GM12878 (cell line): ENCODE measurements around the gene DNAJC17. TPM values are rescaled to one million over a fixed set of nuclear protein-coding genes. Genes with fewer than 3 reads are reported as not detected.

Experiments
- BACH1 ChIP-seq: fragments of 450-650 bp; IDR thresholded peaks from 2 replicates; pipeline ENCODE4 v1.6.1; 2017; ENCODE audit warnings: mild to moderate bottlenecking, borderline replicate concordance
- BMI1 ChIP-seq: fragments of 450-650 bp; IDR thresholded peaks from 2 replicates; pipeline ENCODE4 v1.6.1; 2016; ENCODE audit warnings: mild to moderate bottlenecking, moderate library complexity, borderline replicate concordance
- E4F1 ChIP-seq: fragments of 450-650 bp; IDR thresholded peaks from 2 replicates; pipeline ENCODE4 v1.6.1; 2018; ENCODE audit warnings: borderline replicate concordance, mild to moderate bottlenecking; ENCODE audit not compliant: partially characterized antibody
- FOXM1 ChIP-seq: IDR thresholded peaks from 2 replicates; pipeline ENCODE4 v1.6.1; 2012; ENCODE audit warnings: low read depth, mild to moderate bottlenecking, inconsistent platforms, low read length, moderate library complexity
- JUNB ChIP-seq: IDR thresholded peaks from 2 replicates; pipeline ENCODE4 v1.6.1; 2016; ENCODE audit warnings: antibody characterized with exemption, mild to moderate bottlenecking
- NRF1 ChIP-seq: conservative IDR thresholded peaks from 2 replicates; pipeline ENCODE4 v1.6.1; 2011; ENCODE audit warnings: mild to moderate bottlenecking, low read depth, low read length, improper control_type of control experiment
- RFX5 ChIP-seq: IDR thresholded peaks from 2 replicates; pipeline ENCODE4 v1.6.1; 2011; ENCODE audit warnings: low read depth, low read length, improper control_type of control experiment
- SMAD5 ChIP-seq: IDR thresholded peaks from 2 replicates; pipeline ENCODE4 v1.6.1; 2016; ENCODE audit warnings: antibody characterized with exemption, low read depth
- TARDBP ChIP-seq: IDR thresholded peaks from 2 replicates; pipeline ENCODE4 v1.6.1; 2016; ENCODE audit warnings: borderline replicate concordance
- YY1 ChIP-seq: IDR thresholded peaks from 2 replicates; pipeline ENCODE4 v1.6.1; 2011; ENCODE audit warnings: low read depth, mild to moderate bottlenecking, low read length
- ZNF687 ChIP-seq: fragments of 450-650 bp; IDR thresholded peaks from 2 replicates; pipeline ENCODE4 v1.6.1; 2017; ENCODE audit warnings: mild to moderate bottlenecking, moderate library complexity
- polyA plus RNA-seq, 11 experiments: library from polyadenylated mRNA; depleted of rRNA in 4 of 11; unstranded in 6 of 11; stranded (reverse) in 5 of 11; fragments of >200 nt; fragmentation: Nextera tagmentation in 4 of 11; fragmentation: Illumina TruSeq in 1 of 11; extraction: Ambion mirVana in 4 of 11; extraction: Trizol in 1 of 11; gene quantifications; 1 replicate in 1 of 11; 2 replicates in 10 of 11; pipeline versions ENCODE4 v1.2.1 to v1.2.3, GENCODE V29; 2011 to 2016; ENCODE audit warnings: inconsistent platforms in 2 of 11, missing spikeins in 2 of 11, low read depth in 1 of 11
- total RNA-seq, 4 experiments: library from RNA; depleted of rRNA in 3 of 4; stranded (reverse); fragments of >200 nt in 3 of 4; fragmentation: Illumina TruSeq in 1 of 4; extraction: Trizol in 1 of 4; gene quantifications; 2 replicates each; pipeline versions ENCODE4 v1.2.1 to v1.2.3, GENCODE V29; 2013 to 2021
- TF ChIP-seq, protein P1 (sequence below): fragments of 450-650 bp; IDR thresholded peaks from 2 replicates; pipeline ENCODE4 v1.6.1; 2017; ENCODE audit warnings: mild to moderate bottlenecking
- TF ChIP-seq, protein P2 (sequence below): IDR thresholded peaks from 2 replicates; pipeline ENCODE4 v1.6.1; 2012; ENCODE audit warnings: improper control_type of control experiment, low read depth, low read length; ENCODE audit not compliant: insufficient replicate concordance

DNAJC17 gene
- total and polyA plus RNA-seq, 10 of the 15 experiments (the other 5 are each of a cell fraction or from before 2014, with no cell fraction given) = 6.1 to 62.8 (median 45.4) TPM

DNA sequence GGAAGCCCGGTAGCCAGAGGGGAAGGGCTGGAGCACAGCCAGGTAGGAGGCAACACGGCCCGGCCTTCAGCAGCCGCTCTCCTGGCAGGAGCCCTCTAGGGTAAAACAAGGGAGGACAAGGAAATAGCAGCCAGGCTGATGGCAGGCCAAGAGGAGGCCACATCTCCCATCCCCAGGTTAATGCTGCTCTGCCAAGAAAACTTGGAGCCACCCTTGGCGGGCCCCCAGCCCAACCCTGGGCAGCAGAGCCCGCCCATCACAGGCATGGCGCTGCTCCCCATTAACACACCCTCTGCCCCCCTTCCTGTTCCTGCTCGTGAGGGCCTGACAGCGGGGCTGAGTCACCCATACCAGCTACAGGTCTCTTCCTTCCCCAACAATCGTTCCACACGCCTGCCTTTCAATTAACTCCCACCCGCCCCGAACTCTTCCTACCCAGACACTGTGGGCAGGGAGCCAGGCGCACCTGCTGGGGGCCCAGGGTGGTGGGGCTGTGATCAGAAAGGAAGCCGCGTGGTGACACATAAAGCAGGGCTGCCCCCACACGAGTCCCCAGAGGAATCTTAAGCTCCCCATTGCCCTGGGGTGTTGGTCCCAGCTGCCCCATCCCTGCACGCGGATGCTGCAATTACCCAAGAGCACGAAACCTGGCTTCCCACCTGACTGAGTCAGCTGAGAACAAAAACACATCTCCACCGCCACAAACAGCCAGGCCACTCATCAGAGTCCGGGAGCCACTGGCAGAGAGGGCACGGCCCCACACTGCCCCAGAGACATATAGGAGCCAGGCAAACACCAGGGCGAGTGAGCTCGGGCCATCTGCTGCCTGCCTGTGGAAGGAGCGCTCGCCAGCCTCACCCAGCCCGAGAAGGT is 37.8 kb downstream of the DNAJC17 start, which contains the start of gene C15orf62 (continued):
- TF ChIP-seq BMI1 = no peak
- TF ChIP-seq, protein P1, sequence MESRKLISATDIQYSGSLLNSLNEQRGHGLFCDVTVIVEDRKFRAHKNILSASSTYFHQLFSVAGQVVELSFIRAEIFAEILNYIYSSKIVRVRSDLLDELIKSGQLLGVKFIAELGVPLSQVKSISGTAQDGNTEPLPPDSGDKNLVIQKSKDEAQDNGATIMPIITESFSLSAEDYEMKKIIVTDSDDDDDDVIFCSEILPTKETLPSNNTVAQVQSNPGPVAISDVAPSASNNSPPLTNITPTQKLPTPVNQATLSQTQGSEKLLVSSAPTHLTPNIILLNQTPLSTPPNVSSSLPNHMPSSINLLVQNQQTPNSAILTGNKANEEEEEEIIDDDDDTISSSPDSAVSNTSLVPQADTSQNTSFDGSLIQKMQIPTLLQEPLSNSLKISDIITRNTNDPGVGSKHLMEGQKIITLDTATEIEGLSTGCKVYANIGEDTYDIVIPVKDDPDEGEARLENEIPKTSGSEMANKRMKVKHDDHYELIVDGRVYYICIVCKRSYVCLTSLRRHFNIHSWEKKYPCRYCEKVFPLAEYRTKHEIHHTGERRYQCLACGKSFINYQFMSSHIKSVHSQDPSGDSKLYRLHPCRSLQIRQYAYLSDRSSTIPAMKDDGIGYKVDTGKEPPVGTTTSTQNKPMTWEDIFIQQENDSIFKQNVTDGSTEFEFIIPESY = no peak
- no peak for TF ChIP-seq JUNB
- TF ChIP-seq SMAD5 = no peak
- no peak for TF ChIP-seq FOXM1
- TF ChIP-seq TARDBP = 0 out of 2 replicates have a peak, but pooled peaks have one; percentile 19
- peak; percentile 51; the same call in 1 of the 2 replicates for TF ChIP-seq YY1
- TF ChIP-seq RFX5 = no peak
- TF ChIP-seq, protein P2, sequence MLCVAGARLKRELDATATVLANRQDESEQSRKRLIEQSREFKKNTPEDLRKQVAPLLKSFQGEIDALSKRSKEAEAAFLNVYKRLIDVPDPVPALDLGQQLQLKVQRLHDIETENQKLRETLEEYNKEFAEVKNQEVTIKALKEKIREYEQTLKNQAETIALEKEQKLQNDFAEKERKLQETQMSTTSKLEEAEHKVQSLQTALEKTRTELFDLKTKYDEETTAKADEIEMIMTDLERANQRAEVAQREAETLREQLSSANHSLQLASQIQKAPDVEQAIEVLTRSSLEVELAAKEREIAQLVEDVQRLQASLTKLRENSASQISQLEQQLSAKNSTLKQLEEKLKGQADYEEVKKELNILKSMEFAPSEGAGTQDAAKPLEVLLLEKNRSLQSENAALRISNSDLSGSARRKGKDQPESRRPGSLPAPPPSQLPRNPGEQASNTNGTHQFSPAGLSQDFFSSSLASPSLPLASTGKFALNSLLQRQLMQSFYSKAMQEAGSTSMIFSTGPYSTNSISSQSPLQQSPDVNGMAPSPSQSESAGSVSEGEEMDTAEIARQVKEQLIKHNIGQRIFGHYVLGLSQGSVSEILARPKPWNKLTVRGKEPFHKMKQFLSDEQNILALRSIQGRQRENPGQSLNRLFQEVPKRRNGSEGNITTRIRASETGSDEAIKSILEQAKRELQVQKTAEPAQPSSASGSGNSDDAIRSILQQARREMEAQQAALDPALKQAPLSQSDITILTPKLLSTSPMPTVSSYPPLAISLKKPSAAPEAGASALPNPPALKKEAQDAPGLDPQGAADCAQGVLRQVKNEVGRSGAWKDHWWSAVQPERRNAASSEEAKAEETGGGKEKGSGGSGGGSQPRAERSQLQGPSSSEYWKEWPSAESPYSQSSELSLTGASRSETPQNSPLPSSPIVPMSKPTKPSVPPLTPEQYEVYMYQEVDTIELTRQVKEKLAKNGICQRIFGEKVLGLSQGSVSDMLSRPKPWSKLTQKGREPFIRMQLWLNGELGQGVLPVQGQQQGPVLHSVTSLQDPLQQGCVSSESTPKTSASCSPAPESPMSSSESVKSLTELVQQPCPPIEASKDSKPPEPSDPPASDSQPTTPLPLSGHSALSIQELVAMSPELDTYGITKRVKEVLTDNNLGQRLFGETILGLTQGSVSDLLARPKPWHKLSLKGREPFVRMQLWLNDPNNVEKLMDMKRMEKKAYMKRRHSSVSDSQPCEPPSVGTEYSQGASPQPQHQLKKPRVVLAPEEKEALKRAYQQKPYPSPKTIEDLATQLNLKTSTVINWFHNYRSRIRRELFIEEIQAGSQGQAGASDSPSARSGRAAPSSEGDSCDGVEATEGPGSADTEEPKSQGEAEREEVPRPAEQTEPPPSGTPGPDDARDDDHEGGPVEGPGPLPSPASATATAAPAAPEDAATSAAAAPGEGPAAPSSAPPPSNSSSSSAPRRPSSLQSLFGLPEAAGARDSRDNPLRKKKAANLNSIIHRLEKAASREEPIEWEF = no peak
- no peak for TF ChIP-seq ZNF687
- TF ChIP-seq E4F1 = no peak
- TF ChIP-seq BACH1 = no peak
- TF ChIP-seq NRF1 = no peak
